ENCODE measurements around the gene B3GLCT. TPM values are rescaled to one million over a fixed set of nuclear protein-coding genes. Genes with fewer than 3 reads are reported as not detected.

Gene B3GLCT
- total and polyA plus RNA-seq, 2 donors (not counting 3 experiments of a cell fraction or from before 2014, with no cell fraction given): 5.2 to 14.6 TPM

DNA sequence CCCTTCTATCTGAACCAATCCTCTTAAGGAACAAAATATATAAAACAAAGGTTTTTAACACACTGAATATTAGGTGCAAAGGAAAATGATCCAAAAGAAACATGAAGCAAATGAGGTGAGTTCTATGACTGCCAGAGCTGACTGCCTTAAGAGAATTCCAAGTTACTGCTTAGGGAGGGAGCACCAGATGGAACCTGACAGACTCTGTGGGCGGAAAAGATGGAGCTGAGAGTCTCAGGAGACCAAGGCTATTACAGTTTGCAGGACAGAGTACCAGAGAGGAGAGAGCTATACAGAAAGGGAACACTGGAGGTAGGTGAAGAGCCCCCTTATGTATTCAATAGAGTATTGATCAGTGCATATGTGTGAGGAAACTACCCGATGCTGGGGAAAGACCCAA, 87.2 kb downstream of the B3GLCT start:
- TF ChIP-seq JUN (IDR thresholded peaks at IDR 0.05; ENCODE audit: borderline replicate concordance, insufficient read depth, insufficient read length, low read depth) (no peak), POLR2A (IDR thresholded peaks at IDR 0.05; ENCODE audit: low read depth, low read length) (no peak), MYC (IDR thresholded peaks at IDR 0.05; ENCODE audit: low read depth, low read length) (no peak), POLR2AphosphoS5 (IDR thresholded peaks at IDR 0.05; ENCODE audit: insufficient read depth, low read depth, low read length) (no peak)
- intact Hi-C loops (cut with micrococcal nuclease) (no loop called here), dilution Hi-C loops (cut with MboI; ENCODE audit: extremely low pct_ligation_motif_present, low sequenced_read_pairs) (no loop called here)
- H3K27me3 ChIP-seq (ENCODE audit: control insufficient read depth in 2 of 2, insufficient read depth in 2 of 2, low read length in 2 of 2): no peaks in the 10 kb centered on the region
- BruUV-seq (replicated peaks): no TSS peak
- no peaks in the 10 kb centered on the region for H4K20me1 ChIP-seq (replicated peaks; ENCODE audit: control insufficient read depth, extremely low read depth, insufficient read depth, low read length)
- no peak overlapping the region for H3K4me2 ChIP-seq (ENCODE audit: insufficient read depth, low read length)
- H3K79me2 ChIP-seq (ENCODE audit: control insufficient read depth, insufficient read depth, low read length): no peaks in the 10 kb centered on the region
- H3K4me1 ChIP-seq (ENCODE audit: control insufficient read depth, extremely low read depth, insufficient read depth, low read length): peaks cover 6% of the 10 kb centered on the region
- DNase-seq (ENCODE audit: low read depth, low spot score): no peak
- POLR2A ChIA-PET: no interaction called here
- peaks cover 0 to 5% of the 10 kb centered on the region in 2 experiments for H3K36me3 ChIP-seq (ENCODE audit: control insufficient read depth in 2 of 2, extremely low read depth in 1 of 2, insufficient read depth in 2 of 2, low read length in 2 of 2)
- H3K4me3 ChIP-seq (replicated peaks in 1 of 3; ENCODE audit: insufficient read depth in 1 of 3, low read depth in 1 of 3, low read length in 3 of 3): no peak overlapping the region
- no peak overlapping the region for H2AFZ ChIP-seq (ENCODE audit: low read depth, low read length)
- no peak for FAIRE-seq
- no peak overlapping the region for H3K27ac ChIP-seq (ENCODE audit: insufficient read depth, low read depth, low read length)
- CTCF ChIA-PET: no interaction called here
- H3K9me3 ChIP-seq (replicated peaks; ENCODE audit: control insufficient read depth, insufficient read depth, low read length): no peaks in the 10 kb centered on the region
- no peaks in the 10 kb centered on the region for H3K9me1 ChIP-seq (replicated peaks; ENCODE audit: control insufficient read depth, extremely low read depth, insufficient read depth, low read length)
- H3K9ac ChIP-seq (replicated peaks; ENCODE audit: extremely low read depth, insufficient read depth, low read length): no peak overlapping the region

DNA sequence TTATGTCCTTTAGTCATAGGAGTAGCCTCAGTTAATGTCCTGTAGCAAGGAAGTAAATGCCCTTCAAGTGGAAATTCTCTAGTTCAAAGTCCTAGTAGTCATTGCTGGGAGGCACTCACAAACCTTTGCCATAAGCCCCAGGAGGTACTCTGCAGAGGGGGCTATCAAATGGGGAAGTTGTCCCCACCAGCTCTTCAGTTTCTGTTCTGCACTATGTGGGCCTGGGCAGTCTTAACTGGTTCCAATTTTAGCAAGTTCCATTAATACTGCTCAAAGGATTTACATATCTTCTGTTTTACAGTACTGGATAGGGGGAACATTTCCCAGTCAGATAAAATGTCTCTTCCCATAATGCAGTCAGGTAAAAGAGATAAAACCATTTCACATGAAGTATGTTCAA, 101.3 kb downstream of the B3GLCT start:
- POLR2A ChIA-PET: no interaction called here
- no peak for TF ChIP-seq POLR2AphosphoS5 (IDR thresholded peaks at IDR 0.05; ENCODE audit: insufficient read depth, low read depth, low read length)
- TF ChIP-seq GATA2 (IDR thresholded peaks at IDR 0.05; ENCODE audit: insufficient read depth, insufficient read length, low read depth, low read length): no peak
- TF ChIP-seq FOS (IDR thresholded peaks at IDR 0.05; ENCODE audit: borderline replicate concordance, insufficient read depth, low read length): no peak
- no peak for TF ChIP-seq MYC (IDR thresholded peaks at IDR 0.05; ENCODE audit: low read depth, low read length)
- TF ChIP-seq, protein P1, sequence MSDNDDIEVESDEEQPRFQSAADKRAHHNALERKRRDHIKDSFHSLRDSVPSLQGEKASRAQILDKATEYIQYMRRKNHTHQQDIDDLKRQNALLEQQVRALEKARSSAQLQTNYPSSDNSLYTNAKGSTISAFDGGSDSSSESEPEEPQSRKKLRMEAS (IDR thresholded peaks at IDR 0.05; ENCODE audit: insufficient read depth, insufficient read length): no peak
- no peak for TF ChIP-seq JUN (IDR thresholded peaks at IDR 0.05; ENCODE audit: borderline replicate concordance, insufficient read depth, insufficient read length, low read depth)
- TF ChIP-seq, protein P2, sequence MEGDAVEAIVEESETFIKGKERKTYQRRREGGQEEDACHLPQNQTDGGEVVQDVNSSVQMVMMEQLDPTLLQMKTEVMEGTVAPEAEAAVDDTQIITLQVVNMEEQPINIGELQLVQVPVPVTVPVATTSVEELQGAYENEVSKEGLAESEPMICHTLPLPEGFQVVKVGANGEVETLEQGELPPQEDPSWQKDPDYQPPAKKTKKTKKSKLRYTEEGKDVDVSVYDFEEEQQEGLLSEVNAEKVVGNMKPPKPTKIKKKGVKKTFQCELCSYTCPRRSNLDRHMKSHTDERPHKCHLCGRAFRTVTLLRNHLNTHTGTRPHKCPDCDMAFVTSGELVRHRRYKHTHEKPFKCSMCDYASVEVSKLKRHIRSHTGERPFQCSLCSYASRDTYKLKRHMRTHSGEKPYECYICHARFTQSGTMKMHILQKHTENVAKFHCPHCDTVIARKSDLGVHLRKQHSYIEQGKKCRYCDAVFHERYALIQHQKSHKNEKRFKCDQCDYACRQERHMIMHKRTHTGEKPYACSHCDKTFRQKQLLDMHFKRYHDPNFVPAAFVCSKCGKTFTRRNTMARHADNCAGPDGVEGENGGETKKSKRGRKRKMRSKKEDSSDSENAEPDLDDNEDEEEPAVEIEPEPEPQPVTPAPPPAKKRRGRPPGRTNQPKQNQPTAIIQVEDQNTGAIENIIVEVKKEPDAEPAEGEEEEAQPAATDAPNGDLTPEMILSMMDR (IDR thresholded peaks at IDR 0.05; ENCODE audit: extremely low read depth in 1 of 2, insufficient read depth in 1 of 2, low read depth in 1 of 2, low read length in 2 of 2): no peak
- TF ChIP-seq POLR2A (IDR thresholded peaks at IDR 0.05; ENCODE audit: low read depth, low read length): no peak
- no peak for TF ChIP-seq EZH2 (IDR thresholded peaks at IDR 0.05; ENCODE audit: borderline replicate concordance, low read depth, low read length, severe bottlenecking)
- Histone ChIP-seq H3K36me3 (ENCODE audit: control insufficient read depth in 2 of 2, extremely low read depth in 1 of 2, insufficient read depth in 2 of 2, low read length in 2 of 2) (no peaks in the 10 kb centered on the region), H3K4me2 (ENCODE audit: insufficient read depth, low read length) (no peak overlapping the region), H3K4me1 (ENCODE audit: control insufficient read depth, extremely low read depth, insufficient read depth, low read length) (no peaks in the 10 kb centered on the region), H3K27me3 (ENCODE audit: control insufficient read depth in 2 of 2, insufficient read depth in 2 of 2, low read length in 2 of 2) (no peaks in the 10 kb centered on the region), H4K20me1 (replicated peaks; ENCODE audit: control insufficient read depth, extremely low read depth, insufficient read depth, low read length) (no peaks in the 10 kb centered on the region), H2AFZ (ENCODE audit: low read depth, low read length) (no peak overlapping the region), H3K9me3 (replicated peaks; ENCODE audit: control insufficient read depth, insufficient read depth, low read length) (no peaks in the 10 kb centered on the region), H3K9ac (replicated peaks; ENCODE audit: extremely low read depth, insufficient read depth, low read length) (no peak overlapping the region), H3K79me2 (ENCODE audit: control insufficient read depth, insufficient read depth, low read length) (no peaks in the 10 kb centered on the region), H3K27ac (ENCODE audit: insufficient read depth, low read depth, low read length) (no peak overlapping the region), H3K4me3 (replicated peaks in 1 of 3; ENCODE audit: insufficient read depth in 1 of 3, low read depth in 1 of 3, low read length in 3 of 3) (no peak overlapping the region), H3K9me1 (replicated peaks; ENCODE audit: control insufficient read depth, extremely low read depth, insufficient read depth, low read length) (no peaks in the 10 kb centered on the region)
- dilution Hi-C loops (cut with MboI; ENCODE audit: extremely low pct_ligation_motif_present, low sequenced_read_pairs) (no loop called here), intact Hi-C loops (cut with micrococcal nuclease) (no loop called here)
- DNase-seq (ENCODE audit: low read depth, low spot score) (no peak), FAIRE-seq (no peak)
- CTCF ChIA-PET: no interaction called here
- BruUV-seq (replicated peaks): no TSS peak

Data from endothelial cell of umbilical vein (primary cell).